Lower leg skin (tissue), 3 donors: ENCODE measurements around the gene NVL.

ENCODE experiments used
- POLR2A ChIP-seq, 2 donors: fragments of 450-650 bp; IDR thresholded peaks; one replicate each; pipeline ENCODE4 v1.6.1; 2016 to 2017; ENCODE audit warnings: antibody characterized with exemption in 2 of 2, mild to moderate bottlenecking in 1 of 2, moderate library complexity in 1 of 2
- TF ChIP-seq, protein P1 (sequence below), 3 donors: fragments of 450-650 bp; IDR thresholded peaks; one replicate each; pipeline ENCODE4 v1.5.1; 2016; ENCODE audit warnings: antibody characterized with exemption in 3 of 3, mild to moderate bottlenecking in 3 of 3, moderate library complexity in 2 of 3

DNA sequence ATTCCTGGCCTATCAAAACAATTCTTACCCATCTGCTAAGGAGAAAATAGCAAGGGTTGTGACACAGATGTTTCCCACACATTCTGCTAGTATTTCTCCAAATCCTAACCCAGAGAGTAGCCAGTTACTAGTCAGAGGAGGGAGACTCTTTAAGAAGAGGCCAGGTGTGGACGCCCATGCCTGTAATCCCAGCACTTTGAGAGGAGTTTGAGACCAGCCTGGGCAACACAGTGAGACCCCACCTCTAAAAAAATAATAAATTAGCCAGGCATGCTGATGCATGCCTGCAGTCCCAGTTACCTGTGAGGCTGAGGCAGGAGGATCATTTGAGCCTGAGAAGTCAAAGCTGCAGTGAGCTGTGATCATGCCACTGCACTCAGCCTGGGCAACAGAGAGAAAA lies 28.6 kb downstream of the NVL start:
- TF ChIP-seq, protein P1, sequence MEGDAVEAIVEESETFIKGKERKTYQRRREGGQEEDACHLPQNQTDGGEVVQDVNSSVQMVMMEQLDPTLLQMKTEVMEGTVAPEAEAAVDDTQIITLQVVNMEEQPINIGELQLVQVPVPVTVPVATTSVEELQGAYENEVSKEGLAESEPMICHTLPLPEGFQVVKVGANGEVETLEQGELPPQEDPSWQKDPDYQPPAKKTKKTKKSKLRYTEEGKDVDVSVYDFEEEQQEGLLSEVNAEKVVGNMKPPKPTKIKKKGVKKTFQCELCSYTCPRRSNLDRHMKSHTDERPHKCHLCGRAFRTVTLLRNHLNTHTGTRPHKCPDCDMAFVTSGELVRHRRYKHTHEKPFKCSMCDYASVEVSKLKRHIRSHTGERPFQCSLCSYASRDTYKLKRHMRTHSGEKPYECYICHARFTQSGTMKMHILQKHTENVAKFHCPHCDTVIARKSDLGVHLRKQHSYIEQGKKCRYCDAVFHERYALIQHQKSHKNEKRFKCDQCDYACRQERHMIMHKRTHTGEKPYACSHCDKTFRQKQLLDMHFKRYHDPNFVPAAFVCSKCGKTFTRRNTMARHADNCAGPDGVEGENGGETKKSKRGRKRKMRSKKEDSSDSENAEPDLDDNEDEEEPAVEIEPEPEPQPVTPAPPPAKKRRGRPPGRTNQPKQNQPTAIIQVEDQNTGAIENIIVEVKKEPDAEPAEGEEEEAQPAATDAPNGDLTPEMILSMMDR (IDR thresholded peaks at IDR 0.05), result no peak
- no peak for TF ChIP-seq POLR2A (IDR thresholded peaks at IDR 0.05)
